AML-193 (cell line): Measurements from ENCODE around the gene MDM4.

Experiments
- DNase-seq, 2 experiments: peaks; one replicate each; lab custom pipeline; 2025; lab: John Stamatoyannopoulos, UW

The MDM4 gene

GRCh38 chr1:204491655-204492054 lies 24.6 kb upstream of the MDM4 start:
- no peak for DNase-seq

GRCh38 chr1:204493145-204493983 lies 22.8 kb upstream of the MDM4 start:
- DNase-seq = peak in 1 of 2 experiments; percentile 36

DNA sequence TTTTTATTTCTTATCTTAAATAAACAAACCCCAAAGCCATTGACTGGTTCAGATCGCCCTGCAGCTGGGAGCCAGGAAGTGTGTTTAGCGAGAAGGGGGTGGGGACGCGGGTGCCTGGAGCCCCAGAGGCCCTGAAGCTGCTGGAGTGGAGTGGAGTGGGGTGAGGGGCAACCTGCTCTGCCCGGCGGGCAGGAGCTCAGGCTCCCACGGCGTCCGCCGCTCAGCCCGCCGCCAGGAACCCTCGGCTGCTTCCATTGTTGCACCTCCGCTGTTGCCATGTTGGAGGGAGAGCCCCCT lies 22.3 kb upstream of the MDM4 start:
- DNase-seq = peak; percentile 25 to 53

DNA sequence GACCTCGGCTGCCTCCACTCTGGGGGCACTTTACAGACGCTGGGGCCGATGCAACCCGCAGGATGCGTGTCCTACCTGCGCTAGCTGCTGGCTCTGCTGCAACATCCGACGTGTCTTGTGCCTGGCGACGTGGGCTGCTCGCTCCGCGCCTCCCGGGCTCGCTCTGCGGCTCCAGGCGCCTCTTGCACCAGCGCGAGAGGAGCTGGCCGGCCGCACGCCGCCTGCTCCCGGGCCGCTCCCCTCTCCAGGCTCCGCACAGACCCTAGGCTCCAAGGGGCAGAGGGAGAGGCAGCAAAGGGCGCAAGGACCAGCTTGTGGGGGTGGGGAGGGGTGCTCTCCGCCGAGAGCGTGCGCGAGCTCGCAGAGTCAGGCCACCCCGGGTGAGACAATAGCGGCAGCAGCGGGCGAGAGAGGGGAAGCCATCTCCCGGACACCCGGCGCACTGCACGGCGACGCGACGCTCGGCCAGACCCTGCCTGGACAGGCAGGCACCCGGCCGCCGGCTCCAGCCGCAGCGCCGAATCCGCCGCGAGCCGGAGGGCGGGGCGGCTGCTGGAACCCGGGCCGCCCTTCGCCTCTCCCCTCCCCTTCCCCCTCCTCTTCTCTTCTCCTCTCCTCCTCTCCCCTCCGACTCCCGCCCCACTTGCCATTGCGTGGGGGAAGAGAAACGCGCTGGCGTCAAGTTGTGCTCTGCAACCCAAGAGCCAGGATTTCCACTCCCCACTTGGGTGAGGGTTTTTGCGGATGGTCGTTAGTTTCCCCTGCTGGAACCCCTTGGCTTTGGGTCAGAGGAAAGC lies 21.7 kb upstream of the MDM4 start, which contains the start of gene PIK3C2B:
PIK3C2B (minus strand) TSS at position 525 of the 797 bp plus-strand sequence. CDS start 25,003 bp downstream, outside the sequence.
- peak; percentile 75 to 77 for DNase-seq

- DNase-seq = no peak
Observed at GRCh38 chr1:204495078-204495753, 21.0 kb upstream of the MDM4 start.

DNA sequence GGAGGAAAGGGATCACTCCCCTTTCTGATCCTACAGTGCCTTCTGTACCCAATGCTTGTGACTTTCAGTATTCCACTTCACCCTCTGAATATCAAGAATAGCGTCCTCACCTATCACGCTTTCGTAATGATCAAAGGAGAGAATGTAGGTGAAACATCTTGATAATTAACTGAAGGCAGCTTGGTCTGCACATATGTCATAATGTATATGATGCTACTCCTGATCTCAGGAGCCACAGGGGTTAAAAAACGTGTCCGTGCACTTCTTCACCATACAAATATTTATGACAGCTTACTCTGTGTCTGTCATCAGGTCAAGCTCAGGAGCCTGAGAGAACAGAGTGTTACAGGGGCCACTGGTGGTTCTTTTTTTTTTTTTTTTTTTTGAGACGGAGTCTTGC lies 20.4 kb upstream of the MDM4 start:
- no peak for DNase-seq

GRCh38 chr1:204498981-204499380 lies 17.2 kb upstream of the MDM4 start:
- peak in 1 of 2 experiments; percentile 30 for DNase-seq

GRCh38 chr1:204499511-204500468 lies 16.4 kb upstream of the MDM4 start:
- no peak for DNase-seq

GRCh38 chr1:204502241-204502640 lies 14.0 kb upstream of the MDM4 start:
- no peak for DNase-seq

DNA sequence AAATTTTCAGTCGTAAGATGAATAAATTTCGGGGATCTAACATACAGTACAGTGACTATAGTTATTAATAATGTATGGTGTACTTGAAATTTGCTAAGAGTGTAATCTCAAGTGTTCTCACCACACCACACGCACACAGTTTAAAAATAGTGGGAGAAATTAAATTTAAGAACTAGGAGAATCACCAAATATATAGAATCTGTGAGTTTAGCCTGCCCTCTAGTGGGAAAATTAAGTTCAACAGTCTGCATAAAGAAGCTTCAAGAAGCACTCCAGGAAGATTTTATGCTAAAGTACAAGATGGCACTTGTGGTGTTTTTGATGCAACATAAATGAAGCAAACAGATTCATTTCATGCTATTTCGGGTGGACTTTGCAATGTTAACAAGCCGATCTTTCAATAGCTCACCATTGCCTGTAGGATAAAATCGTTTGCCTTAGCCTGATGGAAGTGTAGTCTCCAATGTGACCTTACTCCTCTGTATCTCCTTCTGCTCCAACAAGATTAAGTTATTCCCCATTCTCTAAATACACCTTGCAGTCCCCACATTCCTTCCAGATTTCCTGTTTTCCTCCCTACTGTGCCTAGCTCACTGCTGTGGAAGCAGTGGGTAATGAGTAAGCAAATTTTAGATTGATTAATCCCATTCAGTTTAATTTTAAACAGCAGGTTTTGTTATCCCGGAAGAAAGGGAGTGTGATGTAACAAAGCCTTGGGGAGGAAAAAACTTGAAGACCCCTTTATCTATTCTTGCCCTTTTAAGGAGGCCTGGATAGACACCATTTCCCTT lies 12.9 kb upstream of the MDM4 start:
- DNase-seq = peak; percentile 74 to 77

- no peak for DNase-seq
Observed at GRCh38 chr1:204503913-204504519, 12.2 kb upstream of the MDM4 start.

DNA sequence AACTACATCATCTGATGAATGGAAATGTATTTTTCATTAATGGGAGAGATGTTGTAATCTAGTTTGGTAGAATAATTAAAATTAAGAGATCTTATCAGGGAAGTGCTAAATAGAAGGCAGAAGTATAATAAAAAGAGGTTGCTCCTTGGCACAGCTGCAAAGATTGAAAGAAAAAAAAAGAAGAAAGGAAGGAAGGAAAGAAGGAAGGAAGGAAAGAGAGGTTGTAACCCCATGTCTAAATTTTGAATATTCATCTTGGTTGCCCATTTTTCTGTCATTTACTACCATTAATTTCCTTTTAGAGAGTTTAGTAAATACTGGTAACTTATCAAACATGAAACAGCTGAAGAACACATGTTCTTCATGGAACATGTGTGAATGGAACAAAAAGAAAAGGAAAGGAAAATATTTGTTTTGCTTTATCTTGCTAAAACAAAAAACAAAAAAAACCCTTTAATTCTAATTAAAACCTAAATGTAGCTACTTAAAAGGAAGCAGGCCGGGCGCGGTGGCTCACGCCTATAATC lies 10.5 kb upstream of the MDM4 start:
- no peak for DNase-seq

DNA sequence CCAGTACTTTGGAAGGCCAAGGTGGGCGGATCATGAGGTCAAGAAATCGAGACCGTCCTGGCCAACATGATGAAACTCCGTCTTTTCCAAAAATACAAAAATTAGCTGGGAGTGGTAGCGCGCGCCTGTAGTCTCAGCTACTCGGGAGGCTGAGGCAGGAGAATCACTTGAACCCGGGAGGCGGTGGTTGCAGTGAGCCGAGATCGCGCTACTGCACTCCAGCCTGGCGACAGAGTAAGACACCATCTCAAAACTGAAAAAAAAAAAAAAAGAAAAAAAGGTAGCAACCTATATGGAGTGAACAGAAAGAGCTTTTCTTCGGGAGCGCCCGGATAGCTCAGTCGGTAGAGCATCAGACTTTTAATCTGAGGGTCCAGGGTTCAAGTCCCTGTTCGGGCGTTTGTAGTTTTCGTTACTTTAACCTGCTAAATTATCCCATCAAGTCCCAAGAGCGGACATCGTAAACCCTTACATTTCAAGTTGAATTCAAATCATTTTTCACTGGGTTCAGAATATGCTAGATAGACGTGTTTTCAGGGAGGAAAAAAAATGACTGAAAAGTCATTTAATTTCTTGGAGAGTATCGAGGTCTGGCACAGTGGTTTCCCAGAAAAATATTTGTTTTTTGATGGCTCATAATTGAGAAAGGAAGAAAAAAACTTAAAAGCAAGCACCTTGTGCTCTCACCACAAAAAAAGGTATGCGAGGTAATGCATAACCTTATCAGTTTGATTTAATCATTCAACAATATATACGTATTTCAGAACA lies 9.8 kb upstream of the MDM4 start:
- DNase-seq = peak; percentile 81 to 85

- DNase-seq = peak; percentile 70 to 78
Observed at GRCh38 chr1:204506969-204507316, 9.3 kb upstream of the MDM4 start.

- peak; percentile 18 to 23 for DNase-seq
Observed at GRCh38 chr1:204507317-204508105, 8.7 kb upstream of the MDM4 start.

- DNase-seq = no peak
Observed at GRCh38 chr1:204509186-204509635, 7.0 kb upstream of the MDM4 start.

- DNase-seq = no peak
Observed at GRCh38 chr1:204511366-204511765, 4.8 kb upstream of the MDM4 start.

DNA sequence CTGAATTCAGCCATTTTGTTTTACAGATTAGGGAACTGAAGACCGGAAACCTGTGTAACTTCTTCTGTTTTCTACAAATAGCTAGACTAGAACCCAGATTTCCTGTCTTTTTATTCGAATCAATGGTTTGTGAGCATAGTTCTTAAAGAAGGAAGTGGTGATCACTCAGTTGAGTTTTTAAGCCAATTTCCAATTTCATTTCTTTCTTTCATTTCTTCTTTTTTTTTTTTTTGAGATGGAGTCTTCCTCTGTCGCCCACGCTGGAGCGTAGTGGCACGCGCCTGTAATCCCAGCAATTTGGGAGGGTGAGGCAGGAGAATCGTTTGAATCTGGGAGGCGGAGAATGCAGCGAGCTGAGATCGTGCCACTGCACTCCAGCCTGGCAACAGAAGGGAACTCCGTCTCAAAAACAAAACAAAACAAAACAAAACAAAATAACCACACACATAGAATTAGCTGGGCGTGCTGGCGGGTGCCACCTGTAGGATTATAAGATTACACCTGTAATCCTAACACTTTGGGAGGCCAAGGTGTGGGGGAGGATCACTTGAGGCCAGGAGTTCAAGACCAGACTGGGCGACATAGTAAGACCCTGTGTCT lies 3.0 kb upstream of the MDM4 start:
- DNase-seq = peak; percentile 83 to 86
